Measurements from ENCODE around the gene ZBTB46. TPM values are rescaled to one million over a fixed set of nuclear protein-coding genes. Genes with fewer than 3 reads are reported as not detected.

Gene ZBTB46
- total RNA-seq, 4 donors from 2014 or later: 11.1 to 65.3 (median 17.8) TPM

- DNase-seq (ENCODE audit: low spot score) (no peak), ATAC-seq (ENCODE audit: low FRiP score) (no peak)
- TF ChIP-seq, protein P1, sequence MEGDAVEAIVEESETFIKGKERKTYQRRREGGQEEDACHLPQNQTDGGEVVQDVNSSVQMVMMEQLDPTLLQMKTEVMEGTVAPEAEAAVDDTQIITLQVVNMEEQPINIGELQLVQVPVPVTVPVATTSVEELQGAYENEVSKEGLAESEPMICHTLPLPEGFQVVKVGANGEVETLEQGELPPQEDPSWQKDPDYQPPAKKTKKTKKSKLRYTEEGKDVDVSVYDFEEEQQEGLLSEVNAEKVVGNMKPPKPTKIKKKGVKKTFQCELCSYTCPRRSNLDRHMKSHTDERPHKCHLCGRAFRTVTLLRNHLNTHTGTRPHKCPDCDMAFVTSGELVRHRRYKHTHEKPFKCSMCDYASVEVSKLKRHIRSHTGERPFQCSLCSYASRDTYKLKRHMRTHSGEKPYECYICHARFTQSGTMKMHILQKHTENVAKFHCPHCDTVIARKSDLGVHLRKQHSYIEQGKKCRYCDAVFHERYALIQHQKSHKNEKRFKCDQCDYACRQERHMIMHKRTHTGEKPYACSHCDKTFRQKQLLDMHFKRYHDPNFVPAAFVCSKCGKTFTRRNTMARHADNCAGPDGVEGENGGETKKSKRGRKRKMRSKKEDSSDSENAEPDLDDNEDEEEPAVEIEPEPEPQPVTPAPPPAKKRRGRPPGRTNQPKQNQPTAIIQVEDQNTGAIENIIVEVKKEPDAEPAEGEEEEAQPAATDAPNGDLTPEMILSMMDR (IDR thresholded peaks at IDR 0.05): no peak
Observed at GRCh38 chr20:63861981-63862901, 31.2 kb upstream of the ZBTB46 start.

DNA sequence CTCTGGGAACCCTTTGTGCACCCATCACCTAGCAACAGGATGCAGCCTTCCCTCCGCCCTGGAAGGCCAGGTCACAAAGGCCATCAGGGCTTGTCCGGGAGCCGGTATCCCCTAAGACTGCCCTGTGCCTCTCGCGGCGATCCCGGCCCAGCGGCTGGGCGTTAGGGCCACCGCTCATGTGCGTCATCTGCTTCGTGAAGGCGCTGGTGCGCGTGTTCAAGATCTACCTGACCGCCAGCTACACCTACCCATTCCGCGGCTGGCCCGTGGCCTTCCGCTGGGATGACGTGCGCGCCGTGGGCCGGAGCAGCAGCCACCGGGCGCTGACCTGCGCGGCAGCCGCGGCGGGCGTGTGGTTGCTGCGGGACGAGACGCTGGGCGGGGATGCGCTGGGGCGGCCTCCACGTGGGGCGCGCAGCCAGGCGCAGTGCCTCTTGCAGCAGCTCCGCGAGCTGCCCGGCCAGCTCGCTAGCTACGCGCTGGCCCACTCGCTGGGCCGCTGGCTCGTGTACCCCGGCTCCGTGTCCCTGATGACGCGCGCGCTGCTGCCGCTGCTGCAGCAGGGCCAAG, 30.4 kb upstream of the ZBTB46 start, which contains the start of gene ABHD16B:
TSS of gene ABHD16B (plus strand) at position 134 of the 570 bp plus-strand sequence. CDS start at position 177, 43 bp downstream.
- DNase-seq (ENCODE audit: low spot score) (no peak), ATAC-seq (ENCODE audit: low FRiP score) (no peak)
- TF ChIP-seq, protein P1 (IDR thresholded peaks at IDR 0.05): no peak

- ATAC-seq (ENCODE audit: low FRiP score) (no peak), DNase-seq (ENCODE audit: low spot score) (no peak)
- TF ChIP-seq, protein P1 (IDR thresholded peaks at IDR 0.05): no peak
Observed at GRCh38 chr20:63860325-63861051, 29.4 kb upstream of the ZBTB46 start.

DNA sequence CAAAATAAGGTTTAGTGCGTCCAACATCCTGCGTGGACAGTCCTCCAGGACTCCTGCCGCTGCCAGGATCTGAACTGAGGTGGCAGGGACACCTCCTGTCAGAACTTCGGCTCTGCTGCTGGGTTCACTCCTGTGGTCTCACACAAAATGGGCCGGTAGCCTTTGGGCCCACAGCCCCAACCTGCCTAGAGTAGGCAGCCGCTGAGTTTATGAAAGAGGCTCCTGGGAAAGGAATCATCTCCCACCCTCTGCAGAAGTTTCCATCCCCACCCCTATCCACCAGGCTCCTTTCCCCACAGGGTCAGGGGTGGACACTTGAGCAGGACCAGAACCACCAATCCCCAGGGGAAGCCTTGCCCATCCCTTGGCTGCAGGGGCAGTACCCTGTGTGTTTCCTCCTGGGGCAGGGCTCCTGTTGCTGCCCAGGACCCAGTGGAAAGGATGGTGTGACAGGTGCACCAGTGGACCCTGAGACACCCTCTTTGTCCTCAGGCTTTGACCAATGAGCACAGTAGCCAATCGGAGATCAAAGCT, 28.2 kb upstream of the ZBTB46 start:
- no peak for DNase-seq (ENCODE audit: low spot score)
- TF ChIP-seq, protein P1 (IDR thresholded peaks at IDR 0.05): no peak
- ATAC-seq (ENCODE audit: low FRiP score): no peak

DNA sequence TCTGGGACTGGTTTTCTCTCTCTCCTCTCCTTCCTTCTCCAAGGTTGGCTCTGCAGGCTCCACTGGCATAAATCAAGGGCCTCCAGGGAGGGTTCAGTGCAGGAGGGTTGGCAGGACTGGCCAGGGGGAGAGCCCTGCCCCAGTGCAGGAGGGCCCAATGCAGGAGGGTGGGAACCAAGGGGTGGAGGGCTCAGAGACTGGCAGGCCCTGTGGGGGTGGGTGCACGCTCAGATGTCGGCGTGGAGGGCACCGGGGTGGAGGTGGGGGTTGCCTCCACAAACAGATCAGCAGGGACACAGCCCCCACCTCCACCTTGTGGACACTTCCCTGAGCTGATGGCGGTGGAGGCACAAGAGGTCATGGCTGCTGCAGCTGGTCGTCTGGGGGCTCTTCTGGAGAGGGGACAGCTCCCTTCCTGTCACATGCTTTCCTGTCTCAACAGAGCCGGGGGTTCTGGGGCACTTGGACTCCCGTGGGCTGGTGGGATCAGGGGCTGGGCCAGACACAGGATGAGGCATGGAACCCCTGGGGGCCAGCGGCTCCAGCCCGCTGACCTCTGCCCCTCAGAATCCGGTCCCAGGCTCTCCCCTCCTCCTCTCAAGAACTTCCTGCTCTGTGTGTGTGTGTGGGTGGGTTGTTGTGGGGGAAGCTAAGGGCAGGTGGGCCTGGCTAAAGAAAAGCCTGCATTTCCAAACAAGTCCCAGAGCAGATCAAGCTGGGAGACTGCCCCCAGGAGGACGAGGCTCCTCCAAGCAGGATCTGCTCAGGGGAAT, 27.5 kb upstream of the ZBTB46 start:
- TF ChIP-seq, protein P1 (IDR thresholded peaks at IDR 0.05): no peak
- DNase-seq (ENCODE audit: low spot score) (no peak), ATAC-seq (ENCODE audit: low FRiP score) (no peak)

DNA sequence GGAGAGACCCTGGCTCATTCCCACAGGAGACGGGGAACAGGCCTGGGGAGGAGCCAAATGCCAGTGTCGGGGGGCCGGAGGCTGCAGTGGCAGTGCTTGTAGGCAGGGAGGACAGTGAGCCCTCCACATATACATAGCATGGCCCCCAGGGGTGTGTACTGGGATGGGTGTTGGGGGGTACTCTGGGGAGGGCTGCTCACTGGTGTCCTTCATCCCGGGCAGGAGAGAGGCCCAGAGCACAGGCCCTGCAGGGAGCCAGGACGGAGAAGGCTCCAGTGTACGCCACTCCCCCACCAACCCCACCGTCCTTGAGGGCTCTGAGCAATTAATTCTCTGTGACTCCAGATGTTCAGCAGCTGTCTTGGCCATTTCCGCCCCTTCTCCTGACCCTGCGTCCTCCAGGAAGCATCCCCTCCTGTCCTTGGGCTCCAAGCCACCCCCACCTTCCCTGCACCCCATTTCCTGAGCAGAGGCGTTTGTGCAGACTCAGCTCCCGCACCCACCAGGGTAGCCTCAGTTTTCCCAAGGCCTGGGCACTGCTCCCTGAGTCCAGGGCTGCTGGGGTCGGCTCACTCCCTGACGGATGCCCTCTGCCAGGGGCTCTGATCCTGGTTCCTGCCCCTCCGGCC, 26.8 kb upstream of the ZBTB46 start:
- TF ChIP-seq, protein P1 (IDR thresholded peaks at IDR 0.05): no peak
- DNase-seq (ENCODE audit: low spot score): no peak
- no peak for ATAC-seq (ENCODE audit: low FRiP score)
